Stimulated activated CD4-positive, alpha-beta T cell treated with anti-CD3 and anti-CD28 coated beads, Interleukin-4, amount 100 ng/mL, for 24 hours (primary cell): ENCODE data around the gene KAZN.

Experiments used
- DNase-seq: peaks from one replicate; pipeline ENCODE4 v3.0.0-alpha.2; 2020

Gene KAZN

DNA sequence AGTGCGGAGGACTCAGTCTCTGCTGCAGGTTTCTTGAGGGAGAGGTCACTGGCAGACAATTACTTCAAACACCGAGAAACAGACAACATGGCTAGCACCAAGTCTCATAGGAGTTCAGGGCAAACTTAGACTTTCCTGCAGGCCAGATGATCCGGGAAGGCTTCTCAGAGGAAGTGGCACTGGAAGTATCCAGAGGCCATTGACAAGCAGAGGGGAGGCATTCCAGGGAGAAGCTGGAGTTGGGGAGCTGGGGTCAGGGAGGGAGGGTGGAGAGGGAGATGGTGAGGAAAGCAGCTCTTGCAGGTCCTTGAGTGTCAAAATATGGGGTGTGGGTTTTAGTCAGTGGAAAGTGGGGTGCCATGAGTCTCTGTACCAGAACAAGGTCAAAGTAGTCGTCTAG is 147.9 kb downstream of the KAZN start:
- DNase-seq, result no peak

GRCh38 chr1:14748151-14748550 is 149.7 kb downstream of the KAZN start:
- DNase-seq, result no peak

- no peak for DNase-seq
Measured at GRCh38 chr1:14748977-14749376, 150.5 kb downstream of the KAZN start.

GRCh38 chr1:14750490-14750889 is 152.0 kb downstream of the KAZN start:
- DNase-seq, result no peak

- no peak for DNase-seq
Measured at GRCh38 chr1:14755518-14756252, 157.2 kb downstream of the KAZN start.

- no peak for DNase-seq
Measured at GRCh38 chr1:14756589-14757285, 158.3 kb downstream of the KAZN start.

GRCh38 chr1:14757286-14757625 is 158.8 kb downstream of the KAZN start:
- DNase-seq, result no peak

DNA sequence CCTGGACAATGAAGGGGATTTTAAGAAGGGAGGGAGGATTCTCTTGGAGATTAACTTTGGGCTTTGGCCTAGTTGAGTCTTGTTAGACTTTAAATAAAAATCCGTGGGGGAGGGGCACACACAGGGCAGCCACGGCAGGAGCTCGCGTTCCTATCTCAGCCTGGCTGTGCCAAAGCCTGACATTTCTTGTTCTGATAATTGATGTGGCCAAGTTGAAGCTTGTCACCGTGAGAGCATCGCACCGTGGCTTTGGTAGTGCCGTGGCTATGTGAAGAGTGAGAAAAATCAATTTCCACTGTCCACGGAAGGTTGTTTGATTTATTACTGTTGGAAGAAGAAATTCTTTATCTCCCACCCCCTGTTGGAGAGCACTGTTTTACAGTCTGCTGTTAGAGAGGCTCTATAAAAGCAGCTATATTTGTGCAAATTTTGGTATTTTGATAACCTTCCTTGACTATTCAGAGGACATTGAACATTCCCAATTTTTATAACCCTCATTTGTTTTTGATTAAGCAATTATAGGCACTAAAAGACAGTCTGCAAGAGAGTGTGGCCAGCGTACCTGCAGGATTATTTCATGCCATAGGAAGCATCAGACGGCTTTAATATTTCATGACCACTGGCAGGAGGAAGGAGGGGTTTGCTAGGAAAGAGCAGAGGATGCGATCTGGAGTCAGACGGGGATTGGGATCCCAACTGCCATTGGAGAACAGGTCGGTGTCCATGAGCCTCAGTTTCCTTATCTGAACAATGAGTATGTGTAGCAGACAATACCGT is 160.7 kb downstream of the KAZN start:
- DNase-seq, result no peak

DNA sequence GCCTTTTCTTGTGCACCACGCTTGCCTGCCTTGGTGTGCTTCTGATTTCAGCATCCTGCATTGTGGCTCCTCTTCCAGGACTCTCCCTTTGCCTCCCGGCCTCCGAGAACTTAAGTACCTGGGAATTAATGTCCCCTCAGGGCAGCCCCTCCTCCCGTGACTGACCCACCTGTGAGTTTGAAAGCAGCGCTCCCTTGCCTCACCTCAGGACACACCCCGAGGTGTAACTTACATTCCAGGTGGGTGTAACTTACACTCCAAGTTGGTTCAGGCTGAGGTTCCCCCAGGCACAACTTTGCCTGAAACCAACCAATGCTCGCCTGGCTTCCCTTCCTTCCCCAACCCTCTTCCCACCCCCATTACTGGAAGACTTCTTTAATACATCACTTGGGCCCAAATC is 161.4 kb downstream of the KAZN start:
- no peak for DNase-seq

- DNase-seq, result no peak
Measured at GRCh38 chr1:14760780-14761179, 162.3 kb downstream of the KAZN start.

DNA sequence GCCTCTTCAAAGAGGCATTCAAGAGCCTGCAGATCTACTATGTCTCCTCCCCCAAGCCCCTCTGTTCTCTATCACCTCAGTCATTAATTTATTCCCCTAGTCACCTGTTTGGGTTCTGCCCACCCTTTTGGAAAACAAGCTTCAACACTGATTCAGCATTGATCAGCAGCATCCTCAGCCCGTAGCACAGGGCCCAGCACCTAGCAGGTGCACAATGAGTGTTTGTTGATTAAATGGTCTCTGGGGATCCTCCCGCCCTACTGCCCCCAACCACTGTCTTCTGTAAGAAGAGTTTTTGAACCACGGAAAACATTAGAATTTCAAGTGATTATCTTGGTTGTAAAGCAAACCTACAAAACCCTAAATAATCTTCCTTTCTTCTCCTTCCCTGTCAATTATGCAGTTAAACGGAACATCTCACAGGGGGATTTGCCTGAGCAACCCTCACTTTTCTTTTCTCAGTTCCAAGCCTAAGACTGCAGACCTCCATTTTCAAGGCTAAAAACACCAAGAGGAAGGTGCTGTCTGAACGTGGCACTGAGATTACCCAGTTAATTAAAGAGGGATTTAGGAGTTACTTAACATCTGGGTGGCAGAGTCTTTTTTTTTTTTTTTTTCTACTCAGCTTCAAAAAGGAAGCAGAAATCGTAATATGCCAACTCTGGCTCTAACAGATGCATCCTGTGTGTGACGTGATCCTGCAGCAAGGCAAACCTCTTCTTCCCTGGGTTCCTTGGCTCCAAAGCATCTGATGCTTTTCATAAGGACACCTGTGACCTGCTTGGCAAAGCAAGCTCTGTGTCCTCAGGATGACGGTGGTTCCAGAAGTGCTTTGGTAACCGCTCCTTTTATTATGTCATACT is 163.0 kb downstream of the KAZN start:
- DNase-seq, result no peak

- no peak for DNase-seq
Measured at GRCh38 chr1:14763977-14764376, 165.5 kb downstream of the KAZN start.

- DNase-seq, result no peak
Measured at GRCh38 chr1:14765773-14766172, 167.3 kb downstream of the KAZN start.

GRCh38 chr1:14767075-14767474 is 168.6 kb downstream of the KAZN start:
- DNase-seq, result no peak

GRCh38 chr1:14768582-14769304 is 170.3 kb downstream of the KAZN start:
- no peak for DNase-seq

GRCh38 chr1:14769486-14770274 is 171.2 kb downstream of the KAZN start:
- DNase-seq, result no peak

- no peak for DNase-seq
Measured at GRCh38 chr1:14773396-14774025, 175.0 kb downstream of the KAZN start.

GRCh38 chr1:14774225-14774624 is 175.7 kb downstream of the KAZN start:
- DNase-seq, result no peak

GRCh38 chr1:14774988-14775387 is 176.5 kb downstream of the KAZN start:
- DNase-seq, result no peak

GRCh38 chr1:14775434-14775833 is 176.9 kb downstream of the KAZN start:
- DNase-seq, result no peak
